ENCODE results near the gene CFAP53.

CFAP53 gene

DNA sequence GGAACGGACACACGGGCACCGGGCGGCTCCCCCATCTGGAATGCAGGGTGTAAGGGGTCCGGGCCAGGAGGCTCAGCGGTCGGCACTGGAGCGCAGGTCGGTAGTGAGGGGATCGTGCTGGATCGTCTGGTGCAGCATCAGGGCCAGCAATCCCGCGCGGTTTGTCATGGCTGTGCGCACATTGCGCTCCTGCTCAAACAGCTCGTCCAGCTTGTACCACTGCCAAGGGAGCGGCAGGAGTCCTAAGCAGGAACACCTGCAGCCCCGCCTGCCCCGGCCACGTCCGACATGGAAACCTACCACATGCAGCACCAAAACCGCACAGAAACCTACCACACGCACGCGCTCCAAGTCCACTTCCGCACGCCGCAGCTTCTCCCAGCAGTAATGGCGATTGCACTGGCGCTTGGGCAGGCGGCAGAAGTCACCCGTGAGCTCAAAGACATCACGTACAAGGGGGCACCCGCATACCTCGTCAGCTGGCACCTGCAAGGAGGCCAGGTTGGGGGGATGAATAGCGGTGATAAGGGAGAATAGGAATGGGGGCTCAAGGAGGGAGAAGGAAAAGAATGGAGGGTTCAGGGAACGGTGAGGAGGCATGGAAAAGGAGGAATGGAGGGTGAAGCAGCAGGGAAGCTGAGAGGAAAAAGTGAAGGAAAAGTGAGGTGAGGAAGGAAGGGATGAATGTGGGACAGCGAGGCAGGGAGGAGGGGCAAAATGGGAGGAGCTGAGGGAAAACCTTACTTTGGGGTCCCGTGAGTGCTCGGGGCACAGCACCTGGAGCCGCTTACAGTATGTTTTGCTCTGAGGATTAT is 16.4 kb upstream of the CFAP53 start:
- H3K4me3 ChIP-seq (ENCODE audit: low read length) = no peak overlapping the region
- no peak for DNase-seq (ENCODE audit: low read depth)
- TF ChIP-seq CTCF (conservative IDR thresholded peaks at IDR 0.05; ENCODE audit: low read depth, low read length) = no peak

GRCh38 chr18:50281972-50282520 is 15.8 kb upstream of the CFAP53 start:
- TF ChIP-seq CTCF (conservative IDR thresholded peaks at IDR 0.05; ENCODE audit: low read depth, low read length) = no peak
- DNase-seq (ENCODE audit: low read depth) = no peak

GRCh38 chr18:50281295-50281971 is 15.1 kb upstream of the CFAP53 start, which contains the start of gene MBD1:
Gene MBD1 (minus strand): TSS chr18:50281523. CDS start chr18:50279992, 1,531 bp downstream.
- H3K4me3 ChIP-seq (ENCODE audit: low read length) = peak within 1 kb of the TSS; percentile 100
- TF ChIP-seq CTCF (conservative IDR thresholded peaks at IDR 0.05; ENCODE audit: low read depth, low read length) = no peak
- DNase-seq (ENCODE audit: low read depth) = peak; percentile 94

More at GRCh38 chr18:50281972-50282520, 15.8 kb upstream of the CFAP53 start:
- H3K4me3 ChIP-seq (ENCODE audit: low read length) = peak overlapping the region; percentile 100

- DNase-seq (ENCODE audit: low read depth) = no peak
Measured at GRCh38 chr18:50280707-50281294, 14.5 kb upstream of the CFAP53 start.

GRCh38 chr18:50279752-50280151 is 13.5 kb upstream of the CFAP53 start:
- no peak for DNase-seq (ENCODE audit: low read depth)
- no peak overlapping the region for H3K4me3 ChIP-seq (ENCODE audit: low read length)
- TF ChIP-seq CTCF (conservative IDR thresholded peaks at IDR 0.05; ENCODE audit: low read depth, low read length) = no peak

More at GRCh38 chr18:50280707-50281294, 14.5 kb upstream of the CFAP53 start:
- H3K4me3 ChIP-seq (ENCODE audit: low read length) = peak overlapping the region; percentile 100
- no peak for TF ChIP-seq CTCF (conservative IDR thresholded peaks at IDR 0.05; ENCODE audit: low read depth, low read length)

- TF ChIP-seq CTCF (conservative IDR thresholded peaks at IDR 0.05; ENCODE audit: low read depth, low read length) = no peak
- no peak for DNase-seq (ENCODE audit: low read depth)
- no peak overlapping the region for H3K4me3 ChIP-seq (ENCODE audit: low read length)
Measured at GRCh38 chr18:50277942-50278341, 11.6 kb upstream of the CFAP53 start.

Data from retinal pigment epithelial cell (primary cell).